Stimulated activated CD8-positive, alpha-beta memory T cell treated with anti-CD3 and anti-CD28 coated beads, Interleukin-12 subunit alpha, Interleukin-12 subunit beta, amount 100 ng/mL, for 4 hours (primary cell): ENCODE data around the gene STX19.
"Not testable (repeated sequence)": the region's sequence is repeated elsewhere in the genome, so short reads cannot be mapped to it uniquely, and the experiment has no call there.

ENCODE experiments used
- DNase-seq: peaks from one replicate; pipeline ENCODE4 v3.0.0-alpha.2; 2020; ENCODE audit warnings: low read depth

The STX19 gene, protein sequence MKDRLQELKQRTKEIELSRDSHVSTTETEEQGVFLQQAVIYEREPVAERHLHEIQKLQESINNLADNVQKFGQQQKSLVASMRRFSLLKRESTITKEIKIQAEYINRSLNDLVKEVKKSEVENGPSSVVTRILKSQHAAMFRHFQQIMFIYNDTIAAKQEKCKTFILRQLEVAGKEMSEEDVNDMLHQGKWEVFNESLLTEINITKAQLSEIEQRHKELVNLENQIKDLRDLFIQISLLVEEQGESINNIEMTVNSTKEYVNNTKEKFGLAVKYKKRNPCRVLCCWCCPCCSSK

DNA sequence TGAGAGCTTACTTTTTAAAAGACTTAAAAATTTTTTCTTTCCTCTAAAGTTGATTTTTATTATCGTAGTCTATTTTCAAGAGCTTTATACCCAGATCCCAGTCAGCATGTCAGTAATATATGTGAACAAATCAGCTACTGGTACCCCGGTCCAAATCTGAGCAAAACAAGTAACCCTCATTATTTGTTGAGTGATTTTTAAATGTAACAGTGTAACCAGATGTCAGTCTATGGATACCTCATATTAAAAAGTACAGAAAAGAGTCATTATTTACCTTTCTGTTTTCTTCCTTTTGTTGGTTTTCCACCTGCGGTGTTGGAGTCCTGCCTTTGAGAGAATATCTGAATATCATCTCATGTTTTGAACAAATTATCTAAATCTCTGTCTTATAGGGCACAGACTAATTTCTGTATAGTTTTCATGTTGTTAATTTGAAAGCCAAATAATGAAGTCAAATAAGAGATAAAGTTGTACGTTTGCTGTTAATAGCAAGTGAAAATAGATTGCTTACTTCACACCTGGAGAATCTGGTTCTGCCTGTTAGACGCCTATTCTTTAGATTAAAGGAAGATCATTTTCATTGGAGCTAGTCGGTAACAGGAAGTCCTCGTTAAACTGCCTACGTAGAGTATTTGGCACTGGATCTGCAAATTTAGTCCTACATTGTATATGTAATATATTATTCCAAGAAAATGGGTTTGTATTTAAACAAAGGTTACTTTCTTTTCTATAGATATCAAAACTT is at the start of gene STX19:
Gene STX19 (minus strand): TSS at position 505 of the 745 bp plus-strand sequence. CDS start 13,328 bp downstream, outside the sequence.
- no peak for DNase-seq

DNA sequence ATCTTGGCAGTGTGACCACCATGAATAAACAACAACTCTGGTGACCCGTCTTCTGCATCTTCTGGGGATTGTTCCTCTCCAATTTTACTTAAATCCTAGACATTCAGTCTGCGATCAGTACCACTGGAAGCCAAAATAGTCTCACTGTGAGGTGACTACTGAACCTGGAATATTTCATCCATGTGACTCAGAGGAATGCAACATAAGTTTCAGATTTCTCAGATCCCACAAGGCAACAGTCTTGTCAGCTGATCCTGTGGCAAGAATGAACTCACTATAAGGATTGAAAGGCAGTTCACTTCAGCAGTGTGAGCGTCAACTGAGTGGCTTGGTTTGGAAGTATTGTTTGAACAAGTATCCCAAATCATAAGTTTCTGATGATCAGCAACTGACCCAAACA is 47.7 kb upstream of the STX19 start:
- DNase-seq = no peak

DNA sequence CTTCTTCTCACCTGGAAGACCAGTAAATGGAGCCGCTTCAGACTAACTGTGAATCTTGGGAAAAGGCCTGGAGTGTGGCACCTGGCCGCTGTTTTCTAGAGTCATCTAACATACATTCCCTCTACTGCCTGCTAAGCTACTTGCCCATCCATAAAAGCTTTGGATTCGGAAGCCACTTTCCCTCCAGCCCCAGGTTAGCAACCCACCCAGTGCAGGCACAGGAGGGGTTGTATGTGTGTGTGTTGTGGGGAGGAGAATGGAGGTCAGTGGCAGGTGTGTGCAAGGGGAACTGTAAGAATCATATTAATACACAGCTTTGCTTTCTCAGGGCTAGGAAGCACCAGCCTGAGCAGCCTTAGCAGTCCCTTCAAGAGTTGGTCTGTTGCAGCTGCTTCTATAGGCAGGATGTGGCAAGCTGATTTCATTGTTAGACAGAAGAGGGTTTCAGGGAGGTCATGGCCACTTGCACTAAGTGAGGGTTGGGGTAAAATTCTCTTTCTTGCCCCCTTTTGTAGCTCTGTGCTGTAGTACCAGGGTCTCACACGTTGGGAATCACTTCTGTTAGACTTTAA is 43.4 kb upstream of the STX19 start:
- DNase-seq = no peak

DNA sequence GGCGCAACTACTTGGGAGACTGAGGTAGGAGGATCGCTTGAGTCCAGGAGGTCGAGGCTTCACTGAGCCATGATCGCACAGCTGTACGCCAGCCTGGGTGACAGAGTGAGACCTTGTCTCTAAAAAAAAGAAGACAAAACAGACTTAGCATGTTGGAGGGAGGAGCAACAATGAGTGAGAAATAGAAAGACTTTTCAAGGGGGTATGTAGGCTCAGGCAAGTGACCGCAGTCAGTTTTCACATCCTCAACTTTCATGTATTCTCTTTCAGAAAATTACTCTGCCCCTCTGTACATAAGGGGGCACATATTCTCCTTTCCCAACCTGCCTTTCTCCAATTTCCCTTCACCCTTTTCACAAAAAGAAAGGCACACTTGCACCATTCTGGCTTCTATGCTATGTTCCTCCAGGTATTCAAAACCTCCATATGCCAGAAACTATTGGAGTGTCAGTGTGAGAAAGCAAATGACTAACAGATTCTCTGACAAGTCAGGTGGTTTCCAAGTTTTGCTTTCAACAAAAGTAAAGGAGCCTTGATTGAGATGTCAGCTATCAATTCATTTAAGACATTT is 42.0 kb upstream of the STX19 start:
- DNase-seq = no peak

DNA sequence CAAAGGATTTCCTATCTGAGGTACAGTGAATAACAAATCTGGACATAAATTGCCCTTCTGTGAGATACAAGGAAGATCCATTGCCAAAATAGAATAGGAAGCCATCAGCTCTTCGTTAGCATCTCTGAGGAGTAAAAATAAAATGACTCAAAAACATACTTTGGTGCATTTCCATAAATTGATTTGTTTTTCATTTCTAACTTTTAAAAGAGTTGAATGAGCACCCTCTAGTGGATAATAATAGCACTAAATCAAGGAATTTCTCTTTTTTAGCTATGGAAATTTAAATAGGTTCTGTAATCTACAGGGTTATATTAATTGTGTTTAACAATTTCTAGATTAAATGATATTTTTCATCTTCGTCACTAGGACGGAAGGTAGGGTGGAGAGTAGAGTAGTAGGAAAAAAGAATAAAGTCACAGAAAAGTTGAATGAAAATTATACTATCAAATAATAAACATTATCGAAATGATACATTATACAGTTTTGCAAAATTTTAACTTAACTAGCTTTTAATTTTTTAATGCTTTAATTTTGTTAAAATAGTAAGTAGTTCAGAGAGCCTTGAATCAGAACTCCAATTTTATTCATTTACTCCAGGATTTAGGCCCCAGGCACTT is 40.9 kb upstream of the STX19 start:
- DNase-seq = no peak

DNA sequence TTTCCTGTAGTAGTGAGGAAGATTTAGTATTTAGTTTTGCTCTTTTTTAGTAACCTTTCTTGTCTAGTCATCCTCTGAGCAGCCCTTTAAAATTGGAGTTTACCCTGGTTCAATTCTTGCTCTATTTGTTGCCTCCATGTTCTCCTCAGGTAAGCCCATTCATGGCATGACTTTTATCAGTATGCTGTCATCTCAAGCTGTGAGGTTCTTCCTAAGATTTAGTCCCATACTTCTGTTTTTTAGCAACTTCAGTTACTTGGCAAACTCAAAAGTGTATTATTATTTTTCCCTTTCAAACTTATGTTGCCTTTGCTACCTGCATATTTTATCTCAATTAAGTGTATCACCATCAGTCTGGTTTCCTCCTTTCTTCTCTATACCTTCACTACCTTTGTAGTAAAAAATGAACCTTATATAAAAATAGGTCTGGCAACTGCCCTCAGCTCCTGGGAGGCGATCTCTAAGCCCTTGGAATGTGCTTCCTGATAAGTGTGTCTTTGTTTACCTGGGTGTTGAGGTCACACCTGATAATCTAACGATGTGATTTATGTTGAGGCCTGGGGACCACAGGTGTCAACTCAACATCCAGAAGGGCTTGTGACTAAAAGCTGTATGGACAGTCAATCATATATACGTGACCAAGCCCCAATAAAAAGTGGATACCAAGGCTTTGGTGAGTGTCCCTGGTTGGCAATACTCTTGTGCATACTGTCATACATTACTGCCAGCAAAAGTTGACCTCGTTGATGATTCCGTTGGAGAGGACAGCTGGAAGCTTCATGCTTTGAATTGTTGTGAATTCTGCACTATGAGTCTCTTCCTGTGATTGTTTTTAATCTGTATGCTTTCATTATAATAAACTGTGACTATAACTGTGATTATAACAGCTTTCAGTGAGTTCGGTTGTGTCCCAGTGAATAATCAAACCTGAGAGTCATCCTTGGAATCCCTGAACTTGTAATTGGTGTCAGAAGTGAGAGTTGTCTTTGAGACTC is 38.4 kb upstream of the STX19 start:
- no peak for DNase-seq

DNA sequence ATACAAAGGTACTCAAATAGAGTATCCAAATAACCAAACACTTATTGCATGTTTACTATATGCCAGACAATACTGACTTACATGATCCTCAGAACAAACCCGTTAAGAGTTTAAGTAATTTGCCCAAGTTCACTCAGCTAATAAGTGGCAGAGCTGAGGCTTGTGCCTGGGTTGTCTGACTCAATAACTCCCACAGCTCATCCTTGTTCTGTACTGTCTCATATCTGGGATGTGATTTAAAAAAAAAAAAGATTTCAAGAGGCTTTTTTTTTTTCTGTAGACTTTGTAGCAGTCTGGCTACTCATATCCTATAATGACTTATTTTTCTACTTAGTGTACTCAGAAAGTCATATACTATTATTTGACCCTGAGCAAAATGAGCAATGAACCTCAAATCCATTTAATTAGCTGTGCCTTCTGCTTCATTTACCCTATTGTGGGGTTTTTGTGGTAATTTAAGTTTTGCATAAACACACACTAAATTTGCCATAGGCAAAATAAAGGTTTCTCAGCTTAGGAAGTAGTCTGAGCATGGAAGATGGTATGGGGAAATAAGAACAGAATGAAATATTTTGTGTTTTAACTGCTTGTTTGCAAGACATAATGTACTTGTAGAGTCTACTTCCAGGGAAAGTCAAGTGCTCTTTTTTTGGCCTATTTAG is 37.6 kb upstream of the STX19 start:
- no peak for DNase-seq

DNA sequence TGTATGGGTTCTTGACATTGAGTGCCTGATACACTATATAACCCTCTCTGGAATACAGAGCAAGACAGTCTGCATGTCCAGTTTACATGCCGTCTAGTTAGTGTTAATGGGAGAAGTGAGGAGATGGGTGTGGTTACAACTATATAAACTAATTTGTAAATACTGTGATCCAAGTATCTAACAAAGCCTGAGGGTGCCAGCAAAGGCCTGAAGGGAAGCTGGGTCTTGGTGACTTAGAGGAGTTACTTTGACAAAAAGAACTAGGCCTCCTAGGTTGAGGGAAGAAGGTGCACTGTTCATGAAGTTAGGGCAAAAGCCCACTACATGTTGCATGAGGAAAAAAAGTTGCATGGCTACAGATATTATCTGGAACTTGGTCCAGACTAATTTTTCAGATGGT is 36.7 kb upstream of the STX19 start:
- DNase-seq = no peak

DNA sequence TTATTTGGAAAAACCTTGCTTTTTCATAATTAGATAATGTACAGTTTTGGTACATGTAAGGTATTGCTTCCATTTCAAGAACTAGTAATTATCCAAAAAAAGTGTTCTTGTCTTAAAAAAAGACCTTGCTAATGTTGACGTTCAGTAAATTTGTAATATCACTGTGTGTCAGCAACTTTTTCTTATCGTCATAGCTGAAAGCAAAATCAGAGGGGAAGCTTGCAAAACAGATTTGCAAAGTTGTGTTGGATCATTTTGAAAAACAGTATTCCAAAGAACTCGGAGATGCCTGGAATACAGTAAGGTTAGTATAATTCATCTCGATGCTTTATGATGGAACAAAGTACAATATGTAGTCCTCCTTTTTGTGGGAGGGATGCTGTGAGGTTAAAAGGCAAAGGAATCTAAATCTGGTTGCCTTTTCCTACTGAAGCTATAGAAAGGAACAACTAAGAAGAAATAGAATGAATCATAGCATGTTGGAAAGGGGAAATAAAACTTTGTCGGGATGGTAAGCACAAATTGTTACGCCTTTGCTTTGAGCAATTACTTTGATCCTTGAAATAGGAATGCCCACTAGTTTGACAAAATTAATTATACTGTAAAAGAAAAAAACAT is 36.0 kb upstream of the STX19 start:
- DNase-seq = no peak

DNA sequence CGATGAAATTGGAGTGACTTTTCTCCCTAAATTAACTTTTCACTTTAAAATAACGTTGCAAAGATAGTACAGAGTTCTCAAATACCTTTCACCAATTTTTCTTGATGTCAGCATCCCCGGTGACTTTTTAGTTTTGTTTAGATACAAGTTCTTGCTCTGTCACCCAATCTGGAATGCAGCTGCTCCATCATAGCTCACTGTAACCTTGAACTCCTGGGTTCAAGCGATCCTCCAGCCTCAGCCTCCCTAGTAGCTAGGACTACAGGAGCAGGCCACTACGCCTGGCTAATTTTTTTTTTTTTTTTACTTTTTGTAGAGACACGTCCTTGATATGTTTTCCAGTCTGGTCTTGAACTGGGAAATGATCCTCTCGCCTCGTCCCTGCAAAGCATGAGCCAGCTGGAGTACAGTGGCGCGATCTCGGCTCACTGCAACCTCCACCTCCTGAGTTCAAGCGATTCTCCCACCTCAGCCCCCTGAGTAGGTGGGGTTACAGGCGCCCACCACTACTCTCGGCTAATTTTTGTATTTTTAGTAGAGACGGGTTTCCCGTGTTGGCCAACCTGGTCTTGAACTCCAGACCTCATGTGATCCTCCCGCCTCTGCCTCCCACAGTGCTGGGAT is 35.2 kb upstream of the STX19 start:
- DNase-seq = no peak

DNA sequence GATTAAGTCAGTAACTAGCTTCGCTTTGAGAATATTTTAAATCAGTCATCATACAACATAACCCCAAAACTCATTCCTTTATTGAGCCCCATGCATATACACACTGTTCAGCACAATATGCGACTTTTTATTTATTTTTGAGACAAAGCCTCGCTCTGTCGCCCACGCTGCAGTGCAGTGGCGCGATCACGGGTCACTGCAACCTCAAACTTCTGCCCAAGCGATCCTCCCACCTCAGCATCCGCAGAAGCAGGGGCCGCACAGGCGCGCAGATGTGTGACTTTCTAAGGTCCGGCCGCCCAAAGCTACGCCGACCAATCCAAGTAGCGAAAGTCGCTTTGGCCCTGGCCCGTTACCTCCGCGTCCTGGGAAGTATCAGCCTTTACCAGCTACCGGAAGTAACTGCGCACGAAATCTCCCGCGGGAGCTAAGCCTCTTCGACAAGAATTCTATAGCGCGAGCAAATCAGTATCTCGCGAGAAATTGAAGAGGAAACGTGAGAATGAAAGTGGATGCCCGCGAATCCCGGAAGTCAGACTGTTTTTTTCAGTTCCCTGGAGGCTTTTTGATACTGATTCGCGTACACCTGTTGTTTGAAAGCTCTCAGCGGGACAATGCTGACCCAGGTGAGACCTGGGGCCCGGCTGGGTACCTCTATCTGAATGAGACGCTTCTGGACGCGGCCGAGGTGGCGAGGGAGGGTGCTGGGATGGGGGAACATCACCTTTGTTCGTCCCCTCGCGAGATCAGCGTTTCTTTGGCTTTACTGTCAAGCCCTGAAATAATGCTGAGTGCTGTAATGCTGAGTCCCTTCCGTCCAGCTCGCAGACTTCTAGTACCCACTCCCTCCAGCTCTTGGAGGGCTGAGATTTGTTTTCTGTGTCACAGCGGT is 34.4 kb upstream of the STX19 start, which contains the start of the genes DHFR2 and NSUN3:
Gene DHFR2 (minus strand): TSS at position 404 of the 892 bp plus-strand sequence. CDS start 1,405 bp downstream, outside the sequence.
Gene NSUN3 (plus strand): TSS at position 549 of the 892 bp plus-strand sequence. CDS start 66 bp downstream, at position 615.
- peak; percentile 66 for DNase-seq

DNA sequence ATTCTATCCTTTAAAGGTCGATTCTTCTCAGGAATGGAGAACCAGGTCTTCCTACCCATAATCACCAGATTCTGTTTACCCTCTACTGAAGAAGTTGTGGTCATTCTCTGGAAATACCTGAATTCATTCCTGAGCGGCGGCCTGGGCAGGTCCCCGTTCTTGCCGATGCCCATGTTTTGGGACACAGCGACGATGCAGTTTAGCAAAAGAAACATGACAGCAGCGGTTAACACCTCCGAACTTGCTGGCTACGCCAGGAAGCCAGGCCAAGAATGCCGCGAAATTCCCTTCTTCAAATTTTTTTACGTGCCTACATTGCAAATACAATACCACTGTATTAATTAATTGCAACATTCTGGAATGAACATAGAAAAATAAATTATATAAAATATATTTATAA is 32.9 kb upstream of the STX19 start:
- DNase-seq = no peak

DNA sequence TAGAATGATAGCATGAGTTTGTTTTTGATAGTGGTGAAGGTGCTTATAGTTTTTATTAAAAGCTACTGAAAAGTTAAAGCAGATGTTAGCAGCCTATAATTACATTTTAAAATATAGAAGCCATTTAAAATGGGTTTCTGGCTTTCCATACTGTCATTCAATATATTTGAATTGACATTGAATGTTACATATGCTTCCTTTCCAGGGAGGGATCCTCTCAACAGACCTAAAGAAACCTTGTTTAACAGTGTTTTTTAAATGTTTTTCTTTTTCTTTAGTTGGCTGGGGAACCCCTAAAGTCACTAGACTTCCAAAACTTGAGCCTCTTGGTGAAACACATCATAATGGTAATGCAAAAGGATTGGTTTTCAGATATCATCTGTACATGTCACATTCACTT is 22.1 kb upstream of the STX19 start:
- DNase-seq = no peak

DNA sequence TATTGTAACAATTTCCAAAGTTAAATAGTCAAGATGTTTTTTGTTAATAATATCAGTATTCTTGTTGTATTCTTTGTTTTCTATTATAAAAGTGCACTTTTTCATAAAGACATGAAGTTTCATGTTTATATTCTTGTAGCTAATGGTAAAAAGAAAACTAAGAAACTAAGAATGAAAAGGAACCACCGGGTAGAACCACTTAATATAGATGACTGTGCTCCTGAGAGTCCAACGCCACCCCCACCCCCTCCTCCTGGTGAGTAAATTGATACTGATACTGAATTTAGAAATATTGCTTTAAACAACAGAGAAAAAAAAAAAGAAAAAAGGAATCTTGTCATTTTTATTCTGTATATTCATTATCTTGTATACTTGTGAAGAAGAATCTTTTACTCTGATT is 20.9 kb upstream of the STX19 start:
- DNase-seq = no peak

DNA sequence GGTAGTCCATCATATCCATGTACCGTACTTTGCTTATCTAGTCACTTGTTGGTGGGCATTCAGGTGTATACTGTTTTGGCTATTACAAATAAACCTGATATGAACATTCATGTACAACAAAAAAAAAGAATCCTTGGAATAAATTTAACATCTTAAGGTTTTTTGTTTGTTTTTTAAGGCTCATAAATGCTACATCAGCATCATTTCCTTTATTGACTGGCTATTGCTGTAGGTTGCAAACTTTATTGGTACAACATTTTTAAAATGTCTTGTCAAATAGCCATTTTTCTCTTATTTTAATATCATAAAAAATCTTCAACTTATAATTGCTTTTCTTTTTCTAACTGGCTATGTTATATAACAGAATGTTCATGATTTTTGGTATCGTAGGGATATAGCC is 18.1 kb upstream of the STX19 start:
- no peak for DNase-seq

DNA sequence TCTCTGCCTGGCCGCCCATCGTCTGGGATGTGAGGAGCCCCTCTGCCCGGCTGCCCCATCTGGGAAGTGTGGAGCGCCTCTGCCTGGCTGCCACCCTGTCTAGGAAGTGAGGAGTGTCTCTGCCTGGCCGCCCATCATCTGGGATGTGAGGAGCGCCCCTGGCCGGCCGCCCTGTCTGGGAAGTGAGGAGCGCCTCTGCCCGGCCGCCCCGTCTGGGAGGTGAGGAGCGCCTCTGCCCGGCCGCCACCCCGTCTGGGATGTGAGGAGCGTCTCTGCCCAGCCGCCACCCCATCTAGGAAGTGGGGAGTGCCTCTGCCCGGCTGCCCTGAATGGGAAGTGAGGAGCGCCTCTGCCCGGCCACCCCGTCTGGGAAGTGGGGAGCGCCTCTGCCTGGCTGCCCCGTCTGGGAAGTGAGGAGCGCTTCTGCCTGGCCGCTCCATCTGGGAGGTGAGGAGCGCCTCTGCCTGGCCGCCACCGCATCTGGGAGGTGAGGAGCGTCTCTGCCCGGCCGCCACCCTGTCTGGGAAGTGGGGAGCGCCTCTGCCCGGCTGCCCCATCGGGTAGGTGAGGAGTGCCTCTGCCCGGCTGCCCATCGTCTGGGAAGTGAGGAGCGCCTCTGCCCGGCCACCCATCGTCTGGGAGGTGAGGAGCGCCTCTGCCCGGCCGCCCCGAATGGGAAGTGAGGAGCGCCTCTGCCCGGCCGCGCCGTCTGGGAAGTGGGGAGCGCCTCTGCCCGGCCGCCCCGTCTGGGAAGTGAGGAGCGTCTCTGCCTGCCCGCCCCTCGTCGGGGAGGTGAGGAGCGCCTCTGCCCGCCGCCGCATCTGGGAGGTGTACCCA is 15.9 kb upstream of the STX19 start:
- DNase-seq = not testable (repeated sequence)

DNA sequence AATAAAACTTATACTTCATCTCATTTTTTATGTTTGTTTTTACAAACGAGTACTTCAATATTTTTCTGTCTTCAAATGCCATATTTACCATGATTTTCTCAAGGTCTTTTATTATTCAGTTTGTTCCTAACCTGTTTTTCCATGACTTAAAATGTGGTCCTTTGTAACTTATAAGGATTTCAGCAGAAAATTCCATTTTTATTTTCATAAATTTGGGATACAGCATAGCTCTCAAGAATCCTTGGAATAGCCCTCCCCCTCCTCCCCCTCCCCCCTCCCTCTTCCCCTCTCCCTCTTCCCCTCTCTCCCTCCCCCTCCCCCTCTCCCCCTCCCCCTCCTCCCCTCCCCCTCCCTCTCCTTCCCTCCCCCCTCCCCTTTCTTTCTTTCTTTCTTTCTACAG is 14.9 kb upstream of the STX19 start:
- no peak for DNase-seq
